Fibroblast of skin of right biceps (primary cell): ENCODE measurements around the gene SCP2D1.
A peak's percentile ranks its signal among the peaks of the same experiment; 100 is the strongest.

Experiments
- DNase-seq: peaks from one replicate; pipeline ENCODE4 v3.0.0-alpha.2; 2013

The SCP2D1 gene

DNA sequence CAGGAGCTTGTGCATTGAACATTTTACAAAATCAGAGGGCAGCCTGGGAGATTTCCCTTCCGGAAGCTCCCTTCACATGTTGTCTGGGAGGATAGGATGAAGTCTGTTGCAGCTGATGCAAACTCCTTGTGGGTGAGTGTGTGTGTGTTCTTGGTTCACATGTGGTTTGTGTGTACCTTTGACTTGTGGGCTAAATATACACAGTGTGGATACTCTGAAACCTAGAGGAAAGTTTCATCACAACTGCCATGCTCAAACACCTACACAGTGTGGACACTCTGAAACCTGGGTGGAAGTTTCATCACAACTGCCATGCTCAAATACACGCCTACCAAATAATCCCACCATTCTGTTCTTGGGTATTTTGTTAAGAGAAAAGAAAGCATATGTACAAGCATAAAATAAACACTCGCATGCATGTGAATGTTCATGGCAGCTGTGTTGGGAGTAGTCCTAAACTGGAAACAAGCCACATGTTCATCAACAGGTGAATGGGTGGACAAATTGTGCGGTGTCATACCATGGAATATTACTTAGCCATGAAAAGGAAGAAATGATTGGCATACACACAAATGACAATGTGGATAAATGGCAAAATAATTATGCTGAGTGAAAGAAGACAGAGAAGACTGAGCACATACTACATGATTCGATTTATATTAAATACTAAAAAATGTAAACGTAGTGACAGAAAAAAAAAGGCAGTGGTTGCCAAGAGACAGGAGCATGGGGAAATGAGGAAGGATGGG lies 1.8 kb downstream of the SCP2D1 start:
- no peak for DNase-seq

DNA sequence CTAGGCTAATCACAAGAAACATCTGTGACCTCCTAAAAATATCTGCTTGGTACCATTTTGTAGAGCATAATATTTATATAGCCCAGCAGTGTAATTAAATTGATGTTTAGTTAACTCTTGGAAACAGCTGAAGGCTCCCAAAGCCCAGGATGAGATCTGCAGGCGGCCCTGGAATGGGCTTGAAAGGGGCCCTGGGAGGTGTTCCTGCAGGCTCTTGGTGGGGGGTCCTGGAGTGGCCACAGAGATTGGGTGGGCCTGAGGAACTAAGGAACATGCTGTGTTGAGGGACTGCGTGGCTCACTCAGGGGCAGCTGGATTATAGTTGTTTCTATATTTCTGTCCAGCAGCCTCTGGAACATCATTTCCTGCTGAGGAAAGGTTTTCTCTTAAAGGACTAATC lies 9.2 kb downstream of the SCP2D1 start:
- no peak for DNase-seq

DNA sequence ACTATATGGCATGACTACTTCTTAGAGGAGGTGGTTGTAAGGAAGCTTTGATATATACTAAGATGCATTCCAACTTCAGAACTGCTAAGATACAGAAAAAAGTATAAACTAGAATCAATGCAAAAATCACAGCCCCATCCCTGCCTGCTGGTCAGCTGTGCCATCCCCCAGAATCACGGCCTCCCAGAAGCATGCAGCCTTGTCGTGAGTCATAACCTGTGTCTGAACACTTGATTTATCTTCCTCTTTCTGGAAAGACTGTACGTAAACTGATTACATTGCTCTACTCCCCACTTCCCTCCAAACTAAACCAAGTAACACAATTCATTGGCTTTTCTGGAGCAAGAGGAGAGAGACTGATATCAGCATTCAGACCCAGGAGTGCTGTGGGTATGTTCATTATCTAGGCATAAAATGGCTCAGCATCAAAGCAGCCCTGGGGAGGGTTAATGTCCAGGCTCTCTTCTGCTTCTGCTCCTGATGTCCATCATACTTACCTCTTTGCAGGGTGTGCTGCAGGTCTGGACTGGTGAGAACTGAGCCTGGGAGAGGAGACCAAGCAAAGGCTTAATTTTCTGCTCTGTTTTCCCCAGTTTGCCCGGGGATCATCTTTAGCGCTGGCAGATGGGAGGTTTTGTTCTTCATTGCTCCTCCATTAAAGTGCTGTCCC lies 18.4 kb downstream of the SCP2D1 start:
- peak; percentile 23 for DNase-seq

DNA sequence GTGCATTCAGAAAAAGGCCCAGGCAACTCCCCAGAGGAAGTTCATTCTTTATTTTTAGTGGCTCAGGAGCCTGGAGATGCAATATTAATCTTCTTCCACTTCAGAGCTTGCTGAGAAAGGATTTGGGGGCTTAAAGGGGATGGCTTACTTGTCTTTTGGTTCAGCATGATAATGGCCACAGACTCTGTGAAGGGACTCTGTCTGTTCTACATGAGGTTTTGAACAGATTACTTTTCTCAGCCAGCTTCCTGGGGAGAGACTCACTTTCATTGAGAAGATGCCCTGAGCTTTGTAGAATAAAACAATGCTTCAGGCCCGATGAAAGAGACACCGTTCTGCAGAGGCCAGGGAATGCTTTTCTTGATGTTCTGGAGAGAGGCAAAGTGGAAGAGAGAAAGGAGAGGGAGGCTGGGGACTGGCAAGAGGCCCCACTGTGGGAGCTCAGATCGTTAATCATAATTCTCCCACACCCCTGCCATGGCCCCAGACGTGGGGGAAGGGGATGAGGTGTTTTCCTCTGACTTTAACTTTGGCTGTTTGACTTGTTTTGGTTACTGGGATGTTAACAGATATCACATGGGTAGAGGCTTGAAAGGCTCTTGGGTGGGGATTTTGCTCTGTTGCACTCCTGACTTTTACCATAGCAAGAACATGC lies 19.1 kb downstream of the SCP2D1 start:
- no peak for DNase-seq

DNA sequence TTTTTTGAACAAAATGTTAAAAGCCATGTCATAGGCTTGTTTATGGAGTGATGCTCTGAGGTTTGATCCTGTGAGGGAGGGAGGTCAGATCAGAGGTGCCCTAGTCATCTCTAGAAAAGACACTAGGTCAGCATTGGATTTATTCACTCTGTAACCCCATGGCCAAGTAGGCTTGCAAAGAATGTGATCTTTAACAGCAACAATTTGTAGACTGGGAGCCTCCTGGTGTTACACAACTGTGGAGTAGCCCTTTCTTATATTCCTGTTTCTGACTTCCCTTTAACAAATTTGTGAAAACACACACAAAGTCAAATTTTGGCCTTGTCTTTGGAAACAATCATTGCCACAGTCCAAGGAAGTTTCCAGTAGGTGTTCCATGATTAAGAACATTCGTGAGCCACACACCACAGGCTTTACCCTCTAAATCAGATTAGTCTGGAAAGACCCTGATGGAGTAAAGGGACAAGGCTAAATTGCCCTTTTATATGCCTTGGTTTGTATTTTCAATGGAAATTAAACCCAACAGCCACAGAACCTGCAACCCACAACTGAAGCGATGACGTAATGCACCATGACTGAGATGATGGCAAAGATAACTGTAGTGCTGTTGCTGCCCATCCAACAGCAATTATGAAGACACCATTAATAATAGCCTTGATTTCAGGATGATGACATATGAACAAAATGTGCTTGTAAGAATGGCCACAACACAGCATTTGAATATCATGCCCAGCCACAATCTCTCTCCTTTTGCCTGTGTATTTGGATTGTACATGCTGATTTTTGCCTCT lies 22.1 kb downstream of the SCP2D1 start:
- DNase-seq = no peak

DNA sequence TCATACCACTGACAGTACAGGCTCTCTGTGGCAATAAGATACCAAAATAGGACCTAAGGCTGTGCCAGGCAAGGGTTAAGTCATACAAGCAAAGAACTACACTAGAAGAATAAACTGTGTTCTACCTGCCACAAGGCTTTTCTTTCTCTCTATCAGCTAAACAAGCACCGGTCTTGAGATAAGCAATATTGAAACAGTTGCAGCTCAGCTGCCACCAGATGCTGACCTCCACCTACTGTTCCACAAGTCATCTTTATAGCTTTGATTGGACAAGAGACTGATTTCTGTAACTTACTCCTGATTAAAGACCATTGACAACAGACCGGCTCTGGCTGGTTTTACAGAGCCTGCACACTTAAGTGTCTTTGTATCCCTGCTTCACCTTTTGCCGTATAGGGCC lies 24.1 kb downstream of the SCP2D1 start:
- DNase-seq = no peak

DNA sequence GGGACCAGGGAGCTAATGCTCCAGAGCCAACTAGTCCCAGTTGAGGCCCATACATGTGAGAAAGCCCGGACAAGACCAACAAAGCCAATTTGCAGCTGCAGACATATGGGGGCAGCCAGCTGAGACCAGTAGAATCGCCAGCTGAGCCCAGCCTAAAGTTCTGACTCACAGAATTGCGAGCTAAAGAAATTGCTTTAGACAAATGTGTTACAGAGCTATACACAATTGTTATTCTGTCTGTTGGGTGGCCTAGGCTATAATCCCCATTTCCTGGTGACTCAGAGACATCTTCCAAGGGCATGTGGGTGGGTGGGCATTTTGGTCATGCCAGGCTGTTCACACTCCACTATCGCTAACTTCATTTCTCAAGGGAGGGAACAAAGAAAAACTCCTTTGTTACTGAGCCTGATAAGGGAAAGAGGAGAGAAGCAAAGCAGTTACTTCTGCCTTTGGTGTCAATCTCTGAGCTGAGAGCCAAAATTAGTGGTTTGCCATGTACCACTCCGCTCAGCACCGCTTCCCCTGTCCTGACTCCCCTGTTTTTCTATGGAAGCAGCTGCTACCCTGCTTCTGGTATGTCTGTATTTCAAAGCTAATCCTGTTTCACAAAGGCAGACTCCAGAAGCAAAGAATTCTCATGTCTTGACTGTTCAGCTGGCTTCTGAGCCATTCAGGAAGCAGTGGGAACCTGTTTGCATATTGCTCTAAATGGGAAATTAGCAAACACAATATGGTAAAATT lies 26.1 kb downstream of the SCP2D1 start:
- DNase-seq = no peak

DNA sequence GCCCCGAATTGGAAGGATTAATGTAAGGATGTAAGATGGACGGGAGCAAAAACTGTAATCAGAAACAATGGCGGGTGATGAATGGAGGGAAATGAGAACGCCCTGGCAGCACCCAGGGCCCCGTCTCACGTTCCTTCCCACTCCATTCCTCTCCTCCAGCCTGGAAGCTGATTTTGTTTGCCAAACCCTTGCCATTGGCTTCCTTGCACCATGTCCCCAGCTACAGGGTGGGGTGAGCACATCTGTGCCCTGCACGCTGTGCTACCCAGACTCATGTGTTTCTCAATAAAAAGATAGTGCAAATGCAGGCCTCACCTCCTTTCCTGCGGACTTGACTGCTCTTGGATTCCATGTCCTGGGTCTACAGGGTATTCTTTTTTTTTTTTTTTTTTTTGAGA lies 26.7 kb downstream of the SCP2D1 start:
- no peak for DNase-seq

DNA sequence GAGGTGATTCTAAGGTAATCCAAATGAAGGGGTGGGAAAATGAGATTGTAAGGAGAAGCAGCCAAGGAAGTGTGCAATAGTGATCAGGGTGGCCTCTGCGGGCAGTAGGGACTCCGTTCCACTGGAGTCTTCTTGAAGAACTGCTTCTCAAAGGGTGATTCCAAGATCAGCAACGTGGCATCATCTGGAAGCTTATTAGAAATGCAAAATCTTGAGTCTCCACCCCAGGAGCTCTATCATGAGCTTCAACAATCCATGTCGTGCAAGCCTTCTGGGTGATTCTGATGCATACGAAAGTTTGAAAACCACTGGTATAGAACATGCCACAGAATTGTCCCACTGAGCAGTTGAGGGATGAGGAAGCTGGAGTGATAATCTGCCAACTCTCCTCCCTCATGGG lies 31.4 kb downstream of the SCP2D1 start:
- DNase-seq = no peak

DNA sequence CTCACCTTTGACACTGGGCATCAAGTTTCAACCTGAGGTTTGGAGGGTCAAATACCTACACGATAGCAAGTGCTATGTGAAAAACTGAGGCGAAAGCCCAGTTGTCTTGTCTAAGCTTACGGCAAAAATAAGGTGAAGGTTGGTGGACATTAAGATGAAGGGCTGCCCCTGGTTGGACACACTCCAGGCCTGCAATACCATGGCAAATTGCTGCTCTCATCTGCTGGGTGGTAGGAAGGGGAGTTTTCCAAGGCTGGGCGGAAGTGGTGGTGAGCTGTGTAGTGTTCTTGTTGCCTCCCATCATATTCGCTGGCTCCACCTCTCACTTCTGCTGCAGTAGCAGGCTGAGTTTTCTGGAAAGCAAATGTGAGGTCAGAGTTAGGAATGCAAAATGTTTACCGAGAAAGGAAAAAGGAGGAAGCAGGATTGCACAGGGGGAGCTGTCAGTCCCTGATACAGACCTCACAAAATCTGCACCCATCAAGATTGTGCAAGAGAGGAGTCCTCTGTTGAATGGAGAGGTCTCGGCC lies 33.7 kb downstream of the SCP2D1 start:
- no peak for DNase-seq

DNA sequence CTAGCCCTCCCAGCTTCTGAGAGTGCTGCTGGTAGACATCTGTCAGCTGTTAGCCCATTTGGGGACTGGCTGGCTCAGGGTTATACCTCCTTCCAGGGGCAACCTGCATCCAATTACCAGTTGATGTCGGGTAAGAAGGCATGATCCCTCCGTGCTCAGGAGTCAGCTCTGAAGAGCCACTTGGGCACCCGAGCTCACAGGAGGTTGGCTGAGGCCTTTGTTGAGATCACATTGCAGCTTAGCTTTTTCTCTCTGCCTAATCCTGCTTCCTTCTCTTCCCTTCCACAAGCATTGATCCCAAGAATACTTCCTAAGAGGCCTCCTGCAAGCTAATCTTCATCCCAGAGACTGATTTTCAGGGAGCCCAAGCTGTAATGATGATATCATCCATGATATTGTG lies 35.5 kb downstream of the SCP2D1 start:
- DNase-seq = no peak

DNA sequence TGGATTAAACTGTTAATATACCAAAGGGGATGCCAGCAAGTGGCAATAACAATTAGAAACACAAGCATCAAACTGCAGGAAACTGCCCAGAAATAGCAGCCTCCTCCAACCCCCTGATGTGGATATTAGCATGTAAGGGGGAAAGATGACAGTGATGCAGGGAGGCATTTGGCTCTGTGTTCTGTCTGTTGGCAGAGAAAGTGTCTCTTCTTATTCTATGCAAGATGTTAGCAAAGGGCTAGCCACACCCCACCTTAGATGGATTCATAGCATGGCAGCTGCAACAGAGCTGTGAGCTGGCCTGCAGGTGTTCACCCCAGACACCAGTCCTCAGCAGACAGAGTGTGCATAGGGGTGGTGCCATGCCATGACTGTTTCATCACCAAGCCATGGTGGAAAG lies 38.0 kb downstream of the SCP2D1 start:
- DNase-seq = no peak

DNA sequence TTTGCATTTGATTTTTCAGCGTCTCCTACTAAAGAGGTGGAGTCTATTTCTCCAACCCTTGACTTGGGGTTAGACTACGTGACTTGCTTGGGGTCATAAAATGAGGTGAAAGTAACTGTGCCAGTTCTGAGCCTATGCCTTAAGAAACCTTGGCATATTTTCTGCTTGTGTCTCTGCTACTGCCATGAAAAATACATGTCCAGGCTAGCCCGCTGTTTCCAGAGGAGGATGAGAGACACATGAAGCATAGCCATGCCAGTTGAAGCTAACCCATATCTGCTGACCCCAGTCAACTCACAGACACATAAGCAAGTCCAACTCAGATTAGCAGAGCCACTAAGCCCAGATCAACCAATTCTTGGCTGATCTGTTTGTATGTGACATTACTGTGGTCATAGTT lies 38.7 kb downstream of the SCP2D1 start:
- DNase-seq = no peak

DNA sequence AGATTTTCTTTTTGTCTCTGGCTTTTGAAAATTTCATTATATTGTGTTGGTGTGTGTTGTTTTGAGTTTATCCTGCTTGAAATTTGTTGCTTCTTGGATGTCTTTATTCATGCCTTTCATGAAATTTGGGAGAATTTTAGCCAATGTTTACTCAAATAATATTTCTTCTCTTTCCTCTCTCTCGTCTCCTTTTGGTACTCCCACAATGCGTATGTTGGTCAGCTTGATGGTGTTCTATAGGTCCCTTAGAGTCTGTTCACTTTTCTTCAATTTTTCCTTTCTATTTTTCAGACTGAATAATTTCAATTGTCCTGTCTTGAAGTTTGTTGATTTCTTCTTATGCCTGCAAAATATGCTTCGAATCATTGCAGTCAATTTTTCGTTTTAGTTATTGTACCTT lies 39.6 kb downstream of the SCP2D1 start:
- no peak for DNase-seq

DNA sequence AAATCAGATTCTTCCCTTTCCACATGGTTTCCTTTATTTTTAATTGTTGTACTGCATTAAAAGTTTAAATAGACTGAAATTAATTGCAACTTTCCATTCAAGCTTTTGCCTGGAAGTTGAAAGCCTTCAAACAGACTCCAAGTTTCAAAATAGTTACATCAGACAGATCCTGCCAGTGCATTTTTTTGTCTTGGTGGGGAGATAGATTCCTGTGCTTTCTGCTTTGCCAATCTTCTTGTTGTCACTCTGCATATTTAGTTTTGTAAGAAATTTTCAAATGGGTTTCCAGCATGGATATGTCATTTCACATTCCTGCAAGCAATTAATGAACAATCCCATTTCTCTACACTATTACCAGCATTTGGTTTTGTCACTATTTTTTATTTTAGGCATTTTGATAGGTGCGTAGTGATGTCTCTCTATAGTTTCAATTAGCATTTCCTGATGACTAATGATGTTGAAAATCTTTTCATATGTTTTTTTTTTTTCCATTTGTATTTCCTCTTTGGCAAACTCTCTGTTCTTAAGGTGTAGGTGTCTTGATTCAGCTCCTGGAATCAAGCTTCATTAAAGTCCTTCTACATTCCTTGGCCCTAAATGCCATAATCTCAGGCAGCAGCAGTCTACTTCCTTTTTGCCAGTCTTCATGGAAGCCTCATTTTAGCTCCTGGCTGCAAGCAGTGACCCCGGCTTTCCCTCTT lies 40.5 kb downstream of the SCP2D1 start:
- no peak for DNase-seq

DNA sequence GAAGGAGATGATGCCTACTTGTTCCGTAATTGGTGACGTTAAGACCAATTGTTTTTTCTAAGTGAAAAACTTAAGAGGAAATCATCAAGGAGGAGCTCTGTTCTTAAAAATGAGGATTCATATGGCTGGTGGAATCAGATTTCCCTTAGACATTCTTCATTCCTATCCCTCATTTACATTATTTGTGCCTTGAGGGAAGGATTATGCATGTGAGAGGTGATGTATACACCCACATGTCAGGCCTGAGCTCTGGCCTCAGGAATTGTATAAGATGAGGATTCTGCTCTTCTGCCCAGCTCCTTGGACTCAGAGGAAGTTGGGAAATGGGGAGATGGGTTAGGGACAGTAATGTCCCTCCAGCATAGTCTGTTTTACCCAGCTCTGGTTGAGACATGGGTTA lies 42.3 kb downstream of the SCP2D1 start:
- no peak for DNase-seq

DNA sequence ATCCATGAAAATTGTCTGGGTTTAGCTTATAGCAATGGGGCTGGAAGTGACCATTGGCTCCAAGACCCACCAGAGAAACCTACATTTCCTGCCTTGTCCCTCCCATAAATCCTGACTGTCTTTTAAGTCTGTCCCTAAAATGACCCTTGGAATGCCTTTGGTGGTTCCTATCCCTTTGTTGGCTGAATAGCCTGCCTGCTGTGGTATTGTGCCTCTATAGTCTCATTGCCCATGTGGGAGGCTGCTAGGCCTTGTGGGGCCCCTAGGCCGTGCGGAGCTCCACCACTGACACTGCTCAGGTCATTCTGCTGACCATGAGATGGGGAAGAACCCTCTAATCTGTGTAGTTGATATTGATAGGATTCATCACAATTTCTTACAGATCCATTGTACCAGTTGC lies 43.3 kb downstream of the SCP2D1 start:
- DNase-seq = no peak

DNA sequence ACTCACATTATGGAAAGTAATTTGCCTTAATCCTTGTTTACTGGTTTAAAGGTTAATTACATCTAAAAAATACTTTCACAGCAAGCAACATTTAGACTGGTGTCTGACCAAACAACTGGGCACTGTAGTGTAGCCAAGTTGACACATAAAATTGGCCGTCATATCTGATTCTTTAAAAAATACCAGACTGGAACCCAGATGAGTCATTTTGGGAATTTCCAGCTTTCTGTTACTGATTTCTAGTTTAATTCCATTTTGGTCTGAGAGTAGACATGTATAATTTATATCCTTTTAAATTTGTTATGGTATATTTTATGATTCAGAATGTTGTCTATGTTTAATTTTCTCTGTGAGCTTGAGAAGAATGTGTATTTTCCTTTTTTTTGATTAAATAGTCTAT lies 44.1 kb downstream of the SCP2D1 start:
- no peak for DNase-seq

DNA sequence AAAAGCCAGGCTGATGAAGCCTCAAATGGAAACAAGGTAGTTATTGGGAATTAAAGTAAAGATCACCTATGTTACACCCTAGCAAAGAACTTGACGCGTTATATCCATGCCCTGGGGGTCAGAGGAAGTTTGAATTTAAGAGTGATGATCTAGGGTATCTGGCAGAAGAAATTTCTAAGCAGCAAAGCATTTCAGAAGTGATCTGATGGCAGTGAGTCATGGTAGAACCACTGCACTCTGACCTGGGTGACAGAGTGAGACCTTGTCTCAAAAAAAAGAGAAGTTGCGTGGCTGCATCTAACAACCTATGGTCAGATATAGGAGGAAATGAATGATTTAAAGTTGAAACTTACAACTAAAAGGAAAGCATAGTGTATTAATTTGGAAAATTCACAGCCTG lies 45.2 kb downstream of the SCP2D1 start:
- DNase-seq = no peak
